Activated naive CD8-positive, alpha-beta T cell treated with anti-CD3 and anti-CD28 coated beads, Interleukin-2, amount 10 ng/mL, durations not matched to agents 7 days and 5 days (primary cell): Measurements from ENCODE around the gene CLK4. TPM values are rescaled to one million over a fixed set of nuclear protein-coding genes. Genes with fewer than 3 reads are reported as not detected.
"Not testable (repeated sequence)": the region's sequence is repeated elsewhere in the genome, so short reads cannot be mapped to it uniquely, and the experiment has no call there.

Experiments used
- ATAC-seq: fragments of 150-1000 bp; cut with Tn5 transposase; one replicate; pipeline ENCODE4 v1.10.0; 2021; ENCODE audit warnings: low read depth, moderate library complexity
- POLR2A ChIA-PET: fragments of 350-600 bp; sonication (Branson Sonifier 250); formaldehyde crosslinking; loops from one replicate; lab custom pipeline; 2021; ENCODE audit warnings: antibody characterized with exemption; lab: Charles Lee
- DNase-seq: peaks from one replicate; pipeline ENCODE4 v3.0.0; 2021
- H3K27ac Mint-ChIP-seq: one replicate; pipeline ENCODE4 v1.8.0; 2022; ENCODE audit warnings: mild to moderate bottlenecking, mixed read lengths
- H3K27me3 Mint-ChIP-seq: one replicate; pipeline ENCODE4 v1.8.0; 2022; ENCODE audit warnings: mild to moderate bottlenecking, moderate library complexity, mixed read lengths
- H3K36me3 Mint-ChIP-seq: one replicate; pipeline ENCODE4 v1.8.0; 2021; ENCODE audit warnings: mild to moderate bottlenecking, mixed read lengths
- H3K4me1 Mint-ChIP-seq: one replicate; pipeline ENCODE4 v1.8.0; 2021; ENCODE audit warnings: mixed read lengths
- H3K4me3 Mint-ChIP-seq: one replicate; pipeline ENCODE4 v1.8.0; 2022; ENCODE audit warnings: mild to moderate bottlenecking, moderate library complexity, mixed read lengths
- H3K9me3 Mint-ChIP-seq: one replicate; pipeline ENCODE4 v1.8.0; 2021; ENCODE audit warnings: mixed read lengths
- total RNA-seq, 2 experiments: library from RNA; stranded (reverse); gene quantifications; one replicate each; pipeline ENCODE4 v1.2.3, GENCODE V29; 2021

The CLK4 gene
- total RNA-seq, 2 experiments from 2014 or later = 48.3 to 56.8 TPM

- no peak for DNase-seq
- peaks cover 8% of the 10 kb centered on the region for H3K36me3 Mint-ChIP-seq
- POLR2A ChIA-PET = no interaction called here
- peak; percentile 53 for ATAC-seq
- peaks cover 5% of the 10 kb centered on the region for H3K4me1 Mint-ChIP-seq
- H3K27me3 Mint-ChIP-seq = peaks cover 47% of the 10 kb centered on the region
- no peaks in the 10 kb centered on the region for H3K9me3 Mint-ChIP-seq
- H3K27ac Mint-ChIP-seq = no peak overlapping the region
- peak overlapping the region; percentile 32 for H3K4me3 Mint-ChIP-seq
These were observed 37.4 kb downstream of the CLK4 start for GRCh38 chr5:178589180-178590140.

DNA sequence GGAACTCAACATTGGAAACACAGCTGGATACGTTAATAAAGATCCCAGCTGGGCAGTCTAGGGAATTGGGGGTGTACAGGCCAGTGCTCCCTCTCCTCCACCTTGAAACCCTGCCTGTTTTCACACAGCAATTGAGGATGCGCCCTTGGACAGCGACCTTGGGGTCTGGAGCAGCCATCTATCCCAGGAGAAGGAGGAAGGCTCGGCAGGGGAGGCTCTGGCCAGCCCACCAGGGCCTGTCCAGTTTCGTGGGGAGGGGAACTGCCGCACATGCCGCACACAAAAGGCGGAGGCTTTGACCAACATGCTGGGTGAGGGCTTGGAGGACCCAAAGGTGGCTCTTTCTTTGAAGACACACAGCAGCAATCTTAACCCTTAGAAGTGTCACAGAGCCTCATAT lies 38.1 kb downstream of the CLK4 start:
- no peak overlapping the region for H3K27ac Mint-ChIP-seq

DNA sequence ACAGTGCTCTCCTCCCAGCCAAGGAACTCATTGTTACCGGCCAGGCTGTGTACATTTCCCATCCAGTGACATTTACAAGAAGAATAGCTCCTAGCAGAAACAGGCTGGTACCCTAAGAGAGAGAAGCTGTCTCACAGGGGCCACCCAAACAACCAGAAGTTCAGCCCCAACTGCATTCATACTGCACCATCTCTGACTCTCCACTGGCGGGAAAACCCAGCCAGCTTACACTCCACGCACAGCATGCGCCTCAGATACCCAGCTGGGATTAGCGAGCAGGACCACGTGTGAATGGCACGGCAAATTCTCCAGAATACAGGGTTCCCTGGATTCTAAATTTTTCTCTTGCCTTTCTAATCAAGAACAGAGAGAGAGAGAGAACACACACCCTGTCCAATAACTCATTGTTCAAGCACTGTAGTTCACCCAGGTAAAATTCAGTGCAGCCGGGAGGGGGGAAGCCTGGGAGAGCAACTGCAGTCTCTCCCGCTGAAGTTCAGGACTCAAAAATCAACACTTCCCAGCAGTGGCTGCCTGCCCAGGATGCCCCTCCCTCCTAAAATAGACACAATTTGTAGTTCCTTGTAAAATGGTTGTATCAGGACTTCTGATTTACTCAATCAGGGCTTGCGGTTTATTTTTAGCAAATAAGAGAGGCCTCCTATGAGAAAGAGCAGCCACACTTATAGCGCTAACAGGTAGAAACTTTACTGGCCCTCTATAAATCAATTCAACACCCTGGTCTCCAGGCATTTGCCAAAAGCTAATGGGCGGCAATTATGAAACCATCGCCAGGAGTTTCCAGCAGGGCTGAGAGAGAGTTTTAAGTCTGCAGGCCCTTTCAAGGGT lies 38.9 kb downstream of the CLK4 start:
- ATAC-seq (no peak), DNase-seq (no peak)
- Mint-ChIP-seq H3K4me3 (no peak overlapping the region), H3K27ac (no peak overlapping the region), H3K9me3 (no peaks in the 10 kb centered on the region), H3K36me3 (no peaks in the 10 kb centered on the region), H3K27me3 (peaks cover 47% of the 10 kb centered on the region), H3K4me1 (peaks cover 5% of the 10 kb centered on the region)
- POLR2A ChIA-PET = no interaction called here

More for the DNA sequence above, 38.1 kb downstream of the CLK4 start:
- DNase-seq (no peak), ATAC-seq (no peak)
- Mint-ChIP-seq H3K4me3 (peak overlapping the region; percentile 18), H3K9me3 (no peaks in the 10 kb centered on the region), H3K27me3 (peaks cover 47% of the 10 kb centered on the region), H3K36me3 (peaks cover 3% of the 10 kb centered on the region), H3K4me1 (peaks cover 5% of the 10 kb centered on the region)
- POLR2A ChIA-PET = no interaction called here

DNA sequence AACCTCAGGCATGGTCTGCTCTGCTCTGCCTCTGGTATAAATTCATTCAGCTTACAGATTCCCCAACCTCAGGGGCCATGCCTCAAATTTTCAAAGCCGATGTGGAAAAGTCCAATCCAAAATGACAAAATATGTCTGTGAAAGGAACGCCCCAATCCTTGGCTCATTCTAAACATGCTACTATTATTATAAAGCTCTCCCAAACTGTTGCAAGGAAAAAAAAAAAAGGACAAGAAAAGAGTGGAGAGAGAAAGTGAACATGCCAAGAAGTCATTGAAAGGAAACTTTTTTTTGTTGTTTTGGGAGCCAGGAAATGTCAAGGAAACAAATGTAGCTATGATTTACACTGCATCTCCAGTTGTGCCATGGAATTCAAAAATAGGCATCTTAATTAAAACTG lies 40.5 kb downstream of the CLK4 start:
- Mint-ChIP-seq H3K9me3 (no peaks in the 10 kb centered on the region), H3K4me1 (peaks cover 5% of the 10 kb centered on the region), H3K27ac (no peak overlapping the region), H3K36me3 (no peaks in the 10 kb centered on the region), H3K27me3 (peaks cover 40% of the 10 kb centered on the region), H3K4me3 (no peak overlapping the region)
- no peak for ATAC-seq
- POLR2A ChIA-PET = interaction anchor here (0.6 kb wide), 1 partner anchor 1503 kb away, joined by 5 read pairs; no protein-coding TSS in a partner anchor
- DNase-seq = no peak

- H3K4me1 Mint-ChIP-seq, ATAC-seq, H3K4me3 Mint-ChIP-seq, DNase-seq, H3K9me3 Mint-ChIP-seq, H3K27ac Mint-ChIP-seq, POLR2A ChIA-PET, H3K36me3 Mint-ChIP-seq: not testable (repeated sequence)
- peaks cover 35% of the 10 kb centered on the region for H3K27me3 Mint-ChIP-seq
These were observed 41.4 kb downstream of the CLK4 start for GRCh38 chr5:178585421-178585820.

- no peaks in the 10 kb centered on the region for H3K36me3 Mint-ChIP-seq
- peaks cover 31% of the 10 kb centered on the region for H3K27me3 Mint-ChIP-seq
- H3K4me3 Mint-ChIP-seq = no peak overlapping the region
- ATAC-seq (no peak), DNase-seq (no peak)
- no peaks in the 10 kb centered on the region for H3K4me1 Mint-ChIP-seq
- H3K27ac Mint-ChIP-seq = no peak overlapping the region
- H3K9me3 Mint-ChIP-seq = no peaks in the 10 kb centered on the region
- POLR2A ChIA-PET = no interaction called here
These were observed 43.6 kb downstream of the CLK4 start for GRCh38 chr5:178583279-178583678.

GRCh38 chr5:178582291-178582690 lies 44.6 kb downstream of the CLK4 start:
- Mint-ChIP-seq H3K27me3 (peaks cover 21% of the 10 kb centered on the region), H3K9me3 (no peaks in the 10 kb centered on the region), H3K36me3 (no peaks in the 10 kb centered on the region), H3K4me3 (no peak overlapping the region), H3K27ac (no peak overlapping the region), H3K4me1 (no peaks in the 10 kb centered on the region)
- ATAC-seq (no peak), DNase-seq (no peak)
- POLR2A ChIA-PET = interaction anchor here (0.6 kb wide), 1 partner anchor 114 kb away, joined by 4 read pairs; no protein-coding TSS in a partner anchor

DNA sequence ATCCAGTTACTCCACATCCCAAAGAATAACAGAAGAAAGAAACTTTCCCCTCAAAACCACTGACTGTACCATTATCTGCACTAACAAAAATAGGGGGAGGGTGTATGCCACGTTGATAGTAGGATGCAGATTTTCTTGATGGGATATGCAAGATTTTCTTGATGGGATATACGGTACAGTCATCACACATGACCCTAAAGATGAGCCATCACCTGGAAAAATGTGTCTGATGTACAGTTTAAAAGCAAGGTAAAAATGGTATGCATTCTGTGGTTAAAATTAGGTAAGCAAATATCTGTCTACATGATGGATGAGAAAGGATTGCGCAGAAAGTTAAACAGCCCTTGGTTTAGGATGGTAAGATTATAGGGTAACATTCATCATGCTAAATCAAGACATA lies 45.2 kb downstream of the CLK4 start:
- H3K9me3 Mint-ChIP-seq = no peaks in the 10 kb centered on the region
- ATAC-seq = no peak
- POLR2A ChIA-PET = no interaction called here
- no peaks in the 10 kb centered on the region for H3K4me1 Mint-ChIP-seq
- H3K27me3 Mint-ChIP-seq = peaks cover 18% of the 10 kb centered on the region
- no peak overlapping the region for H3K4me3 Mint-ChIP-seq
- H3K27ac Mint-ChIP-seq = no peak overlapping the region
- DNase-seq = no peak
- no peaks in the 10 kb centered on the region for H3K36me3 Mint-ChIP-seq

GRCh38 chr5:178580271-178580955 lies 46.4 kb downstream of the CLK4 start:
- ATAC-seq (no peak), DNase-seq (no peak)
- H3K36me3 Mint-ChIP-seq = no peaks in the 10 kb centered on the region
- H3K4me1 Mint-ChIP-seq = no peaks in the 10 kb centered on the region
- POLR2A ChIA-PET = no interaction called here
- H3K27me3 Mint-ChIP-seq = peaks cover 20% of the 10 kb centered on the region
- H3K4me3 Mint-ChIP-seq = no peak overlapping the region
- H3K9me3 Mint-ChIP-seq = no peaks in the 10 kb centered on the region
- H3K27ac Mint-ChIP-seq = no peak overlapping the region

GRCh38 chr5:178577944-178578343 lies 48.9 kb downstream of the CLK4 start:
- H3K36me3 Mint-ChIP-seq = no peaks in the 10 kb centered on the region

DNA sequence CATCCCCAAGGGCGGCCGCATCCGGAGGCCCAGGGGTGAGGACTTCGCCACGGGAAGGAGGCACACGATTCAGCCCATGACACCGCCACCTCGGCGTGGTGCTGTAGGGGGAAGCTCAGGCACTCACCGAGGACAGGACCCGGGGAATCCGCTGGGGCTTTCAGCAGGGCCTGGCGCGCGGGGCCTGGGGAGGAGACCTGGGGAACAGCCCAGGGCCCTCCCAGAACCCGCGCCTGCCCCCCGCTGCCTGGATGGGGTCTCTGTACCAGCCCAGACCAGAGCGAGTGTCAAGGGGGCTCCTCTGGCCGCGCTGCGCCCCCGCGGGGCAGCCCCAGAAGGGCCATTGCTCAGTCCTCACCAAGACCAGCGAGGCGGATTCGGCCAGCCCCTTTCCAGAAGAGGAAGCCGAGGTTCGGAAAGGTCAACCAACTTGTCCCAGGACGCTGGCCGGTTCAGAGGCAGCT lies 49.4 kb downstream of the CLK4 start:
- POLR2A ChIA-PET = no interaction called here
- no peaks in the 10 kb centered on the region for H3K9me3 Mint-ChIP-seq
- H3K36me3 Mint-ChIP-seq = no peaks in the 10 kb centered on the region
- H3K4me3 Mint-ChIP-seq = no peak overlapping the region
- no peak for ATAC-seq
- no peaks in the 10 kb centered on the region for H3K4me1 Mint-ChIP-seq
- H3K27me3 Mint-ChIP-seq = peaks cover 38% of the 10 kb centered on the region
- no peak for DNase-seq
- no peak overlapping the region for H3K27ac Mint-ChIP-seq

More at GRCh38 chr5:178577944-178578343, 48.9 kb downstream of the CLK4 start:
- POLR2A ChIA-PET = no interaction called here
- Mint-ChIP-seq H3K27me3 (peaks cover 36% of the 10 kb centered on the region), H3K27ac (no peak overlapping the region), H3K4me1 (no peaks in the 10 kb centered on the region), H3K9me3 (no peaks in the 10 kb centered on the region), H3K4me3 (no peak overlapping the region)
- DNase-seq = no peak
- no peak for ATAC-seq

GRCh38 chr5:178576591-178577351 lies 50.1 kb downstream of the CLK4 start:
- H3K4me1 Mint-ChIP-seq = no peaks in the 10 kb centered on the region
- no peak overlapping the region for H3K4me3 Mint-ChIP-seq
- DNase-seq = no peak
- peaks cover 2% of the 10 kb centered on the region for H3K9me3 Mint-ChIP-seq
- H3K27me3 Mint-ChIP-seq = peaks cover 42% of the 10 kb centered on the region
- ATAC-seq = no peak
- POLR2A ChIA-PET = no interaction called here
- H3K36me3 Mint-ChIP-seq = no peaks in the 10 kb centered on the region
- H3K27ac Mint-ChIP-seq = no peak overlapping the region
